ENCODE results near the gene SCAMP2.

Gene SCAMP2

DNA sequence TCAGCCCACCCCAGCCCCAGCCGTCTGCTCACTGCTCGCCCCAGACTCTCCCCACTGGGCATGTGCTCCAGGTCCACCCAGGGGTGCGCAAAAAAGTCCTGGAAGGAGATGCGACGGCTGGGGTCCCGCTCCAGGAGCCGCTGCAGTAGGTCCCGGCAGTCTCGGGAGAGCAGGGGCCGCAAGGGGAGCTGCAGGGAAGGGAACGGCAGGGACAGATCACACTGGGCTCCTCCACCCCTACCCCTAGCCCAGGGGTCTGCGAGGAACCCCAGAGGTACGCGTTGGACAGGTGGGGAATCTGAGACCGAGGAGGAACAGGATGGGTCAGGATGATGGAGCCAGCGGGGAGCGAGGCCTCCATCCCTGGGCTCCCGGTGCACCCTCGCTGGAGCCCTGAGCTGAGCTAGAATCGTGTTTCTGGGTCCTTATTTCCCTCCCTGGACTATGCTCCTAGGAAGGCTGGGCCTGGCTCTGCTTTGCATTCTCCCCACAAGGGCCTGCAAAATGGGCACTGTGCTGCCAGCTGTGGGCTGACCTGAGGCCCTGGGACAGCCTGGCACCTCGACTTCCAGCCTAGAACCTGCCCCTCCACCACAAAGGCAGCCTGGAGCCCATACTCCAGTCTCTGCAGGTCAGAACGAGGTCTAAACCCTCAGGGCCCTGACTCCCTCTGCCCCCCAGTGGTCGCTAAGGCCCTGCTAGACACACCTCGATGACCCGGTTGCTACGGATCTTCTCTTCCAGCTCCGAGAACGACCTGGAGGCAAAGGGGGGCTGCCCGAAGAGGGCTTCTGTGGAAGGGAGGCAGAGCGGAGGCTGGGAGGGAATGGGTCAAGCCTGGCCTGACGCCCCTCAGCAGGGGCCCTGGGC, 33.4 kb downstream of the SCAMP2 start:
- no peak for DNase-seq (ENCODE audit: low read depth, low spot score)

DNA sequence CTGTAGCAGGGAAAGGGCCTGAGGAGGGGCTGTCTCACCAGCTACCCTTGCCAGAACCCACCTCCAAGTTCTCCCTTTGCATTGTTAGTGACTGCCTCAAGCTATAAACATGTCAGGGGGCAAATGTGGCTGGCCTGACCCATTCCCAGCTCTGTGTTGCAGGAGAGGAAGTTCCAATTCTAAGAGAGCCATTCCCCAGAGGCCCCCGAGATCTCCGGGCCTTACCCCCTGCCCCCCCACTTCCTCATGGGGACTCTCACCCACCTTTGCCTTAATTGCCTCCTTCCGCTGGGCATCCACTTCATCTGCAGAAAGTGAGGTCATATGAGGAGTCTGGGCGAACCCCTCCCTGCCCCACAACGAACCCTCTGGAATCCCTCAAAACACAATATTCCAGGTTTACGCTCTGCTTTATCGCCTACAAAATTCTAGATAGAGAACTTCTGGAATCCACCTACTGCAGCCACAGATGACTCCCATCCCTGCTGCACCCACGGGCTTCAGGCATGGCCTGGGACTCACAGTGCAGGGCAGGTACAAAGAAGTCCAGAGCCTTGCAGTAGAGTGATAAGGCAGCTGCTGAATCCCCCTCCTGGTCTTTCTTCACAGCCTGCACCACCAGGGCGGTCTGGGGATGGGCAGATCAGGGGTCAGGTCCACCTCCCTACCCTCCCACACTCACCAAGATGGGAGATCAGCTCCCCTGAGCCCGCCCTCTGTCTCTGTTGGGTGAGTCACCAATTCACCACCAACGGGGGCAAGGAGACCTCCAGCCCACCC, 34.2 kb downstream of the SCAMP2 start:
- no peak for DNase-seq (ENCODE audit: low read depth, low spot score)

GRCh38 chr15:74838137-74838516, 35.0 kb downstream of the SCAMP2 start:
- no peak for DNase-seq (ENCODE audit: low read depth, low spot score)

- no peak for DNase-seq (ENCODE audit: low read depth, low spot score)
Observed at GRCh38 chr15:74837482-74838136, 35.6 kb downstream of the SCAMP2 start.

DNA sequence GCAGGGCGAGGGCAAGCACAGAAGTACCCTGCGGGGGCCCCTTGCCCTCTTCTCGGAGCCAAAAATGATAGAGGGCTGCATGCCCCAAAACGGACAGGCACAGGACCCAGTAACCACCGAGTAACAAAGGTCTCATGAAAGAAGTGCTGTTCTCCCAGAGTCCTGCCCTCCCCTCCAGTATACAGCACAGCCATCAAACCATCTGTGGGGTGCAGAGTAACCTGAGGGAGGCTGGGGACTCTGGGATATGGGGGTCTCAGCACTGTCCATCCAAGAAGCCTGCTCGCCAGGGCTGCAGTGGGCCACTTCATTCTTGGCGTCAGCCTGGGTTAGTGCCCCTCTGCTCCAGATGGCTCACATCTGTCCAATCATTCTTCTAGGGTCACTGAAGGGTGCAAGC, 36.3 kb downstream of the SCAMP2 start:
- no peak for DNase-seq (ENCODE audit: low read depth, low spot score)

- DNase-seq (ENCODE audit: low read depth, low spot score), result no peak
Observed at GRCh38 chr15:74835312-74835823, 37.8 kb downstream of the SCAMP2 start.

- no peak for DNase-seq (ENCODE audit: low read depth, low spot score)
Observed at GRCh38 chr15:74833376-74834107, 39.6 kb downstream of the SCAMP2 start.

- DNase-seq (ENCODE audit: low read depth, low spot score), result no peak
Observed at GRCh38 chr15:74832826-74833225, 40.3 kb downstream of the SCAMP2 start.

- DNase-seq (ENCODE audit: low read depth, low spot score), result no peak
Observed at GRCh38 chr15:74831813-74832495, 41.2 kb downstream of the SCAMP2 start.

- DNase-seq (ENCODE audit: low read depth, low spot score), result no peak
Observed at GRCh38 chr15:74830868-74831267, 42.3 kb downstream of the SCAMP2 start.

DNA sequence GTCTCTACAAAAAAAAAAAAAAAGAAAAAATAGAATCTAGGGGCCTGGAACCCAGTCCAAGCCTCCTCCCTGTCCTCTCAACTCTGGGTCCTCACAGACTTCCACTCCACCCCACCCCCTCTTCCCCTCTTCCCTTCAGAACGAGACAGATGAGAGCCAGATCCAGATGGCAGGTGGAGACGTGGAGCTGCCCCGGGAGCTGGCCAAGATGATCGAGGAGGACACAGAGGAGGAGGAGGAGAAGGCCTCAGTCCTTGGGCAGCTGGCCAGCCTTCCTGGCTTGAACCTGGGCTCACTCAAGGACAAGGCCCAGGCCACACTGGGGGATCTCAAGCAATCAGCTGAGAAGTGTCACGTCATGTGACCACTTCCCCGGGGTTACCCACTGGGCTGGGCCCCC, 43.2 kb downstream of the SCAMP2 start:
- DNase-seq (ENCODE audit: low read depth, low spot score), result no peak

- DNase-seq (ENCODE audit: low read depth, low spot score), result no peak
Observed at GRCh38 chr15:74829486-74829885, 43.7 kb downstream of the SCAMP2 start.

DNA sequence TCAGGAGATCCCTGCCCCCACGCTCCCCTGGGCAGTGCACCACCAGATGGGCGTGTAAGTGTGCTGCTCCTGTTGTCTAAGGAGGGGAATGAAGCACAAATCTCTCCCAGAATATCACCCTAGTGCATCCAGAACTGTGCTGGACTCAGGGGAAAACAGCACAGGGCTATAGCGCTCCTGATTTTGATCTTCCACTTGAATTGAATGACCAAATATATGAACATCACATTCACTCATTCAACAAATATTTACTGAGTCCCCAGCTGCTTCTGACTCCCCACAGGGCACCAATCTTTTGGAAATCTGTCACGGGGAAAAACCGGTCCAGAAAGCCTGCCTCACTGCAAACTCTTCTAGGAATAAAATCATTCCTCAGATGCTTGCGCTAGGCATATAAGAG, 44.3 kb downstream of the SCAMP2 start:
- DNase-seq (ENCODE audit: low read depth, low spot score), result no peak

GRCh38 chr15:74827614-74828013, 45.6 kb downstream of the SCAMP2 start:
- DNase-seq (ENCODE audit: low read depth, low spot score), result no peak

DNA sequence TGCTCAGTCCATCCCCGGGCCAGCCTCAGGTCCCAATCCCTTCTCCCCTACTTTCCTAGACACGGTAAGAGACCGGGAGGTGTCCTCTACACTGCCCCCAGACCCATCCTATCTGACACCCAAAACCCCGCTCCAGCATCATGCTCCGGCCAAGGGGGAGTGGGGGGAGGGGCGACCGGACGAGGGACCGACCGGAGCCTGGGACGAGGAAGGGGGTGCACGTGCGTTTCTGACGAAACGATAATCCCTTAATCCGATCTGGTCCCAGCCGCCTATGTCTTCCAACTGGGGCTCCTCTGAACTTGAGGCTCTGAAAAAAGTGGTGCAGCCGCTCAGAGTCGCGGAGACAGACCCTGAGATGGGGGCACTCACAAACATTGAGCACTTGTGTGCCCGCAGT, 46.2 kb downstream of the SCAMP2 start:
- DNase-seq (ENCODE audit: low read depth, low spot score), result no peak

GRCh38 chr15:74826364-74826819, 46.8 kb downstream of the SCAMP2 start, which contains the start of gene CPLX3:
Gene CPLX3, plus strand, starts transcription at chr15:74826627. Its CDS starts 77 bp downstream, at chr15:74826704.
- no peak for DNase-seq (ENCODE audit: low read depth, low spot score)

- DNase-seq (ENCODE audit: low read depth, low spot score), result no peak
Observed at GRCh38 chr15:74825866-74826265, 47.3 kb downstream of the SCAMP2 start.

DNA sequence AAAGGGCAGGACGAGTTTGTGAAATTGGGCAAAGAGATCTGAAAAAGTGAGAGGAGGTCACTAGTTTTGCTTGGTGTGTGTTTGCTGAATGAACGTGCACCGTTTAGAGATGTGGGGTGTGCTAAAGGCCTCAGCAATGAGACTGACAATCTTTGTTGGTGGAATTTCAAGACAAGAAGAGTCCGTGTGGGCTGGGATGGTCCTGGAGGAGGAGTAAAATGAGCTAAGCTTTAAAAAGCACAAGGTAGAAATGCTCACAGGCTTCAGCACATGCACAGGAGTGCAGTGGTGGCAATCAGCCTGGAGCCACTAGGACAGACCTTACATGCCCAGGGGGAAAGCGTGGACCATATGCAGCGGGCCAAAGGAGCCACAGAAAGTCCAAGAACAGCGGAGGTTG, 48.2 kb downstream of the SCAMP2 start:
- no peak for DNase-seq (ENCODE audit: low read depth, low spot score)

GRCh38 chr15:74823324-74823723, 49.8 kb downstream of the SCAMP2 start:
- DNase-seq (ENCODE audit: low read depth, low spot score), result no peak

GRCh38 chr15:74822233-74822632, 50.9 kb downstream of the SCAMP2 start:
- DNase-seq (ENCODE audit: low read depth, low spot score), result no peak

DNA sequence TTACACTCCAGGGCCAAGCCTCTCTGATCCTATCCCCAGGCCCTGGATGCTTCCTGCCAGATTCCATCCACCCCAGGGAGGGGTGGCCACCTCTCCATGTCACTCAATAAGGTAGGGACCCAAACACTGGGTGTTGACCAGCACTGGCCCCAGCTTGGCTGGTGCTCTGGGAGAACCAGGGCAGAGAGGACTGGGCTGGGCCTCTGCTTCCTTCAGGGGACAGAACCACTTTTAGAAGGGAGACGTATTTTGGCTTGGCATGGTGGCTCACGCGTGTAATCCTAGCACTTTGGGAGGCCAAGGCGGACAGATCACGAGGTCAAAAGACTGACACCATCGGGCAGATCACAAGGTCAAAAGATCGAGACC, 51.4 kb downstream of the SCAMP2 start:
- DNase-seq (ENCODE audit: low read depth, low spot score), result no peak

All from smooth muscle cell of the brain vasculature (primary cell).